Prostate gland (tissue), 2 donors: ENCODE results near the gene ITGAV. TPM values are rescaled to one million over a fixed set of nuclear protein-coding genes. Genes with fewer than 3 reads are reported as not detected.

Experiments used
- DNase-seq: peaks from one replicate; pipeline ENCODE4 v3.0.0-alpha.2; 2019; ENCODE audit warnings: low spot score
- H3K27ac ChIP-seq, 2 donors: fragments of 200-600 bp; sonication (generic); 2 replicates each; pipeline ENCODE4 v1.5.1; 2017 to 2019
- H3K27me3 ChIP-seq: fragments of 200-600 bp; sonication (generic); replicated peaks from 2 replicates; pipeline ENCODE4 v1.5.1; 2019; ENCODE audit not compliant: insufficient read depth
- H3K36me3 ChIP-seq, 2 donors: fragments of 200-600 bp; sonication (generic); 1 replicate in 1 of 2; 2 replicates in 1 of 2; pipeline versions ENCODE4 v1.5.1 to v1.8.1; 2017 to 2019
- H3K4me1 ChIP-seq: fragments of 200-600 bp; sonication (generic); replicated peaks from 2 replicates; pipeline ENCODE4 v1.5.1; 2019
- H3K4me3 ChIP-seq, 2 donors: fragments of 200-600 bp; sonication (generic); 2 replicates each; pipeline ENCODE4 v1.5.1; 2017 to 2019
- H3K9me3 ChIP-seq: fragments of 200-600 bp; sonication (generic); 2 replicates; pipeline ENCODE4 v1.5.1; 2017
- CTCF ChIP-seq, 4 experiments: fragments of 200-600 bp in 2 of 4; fragments of 450-650 bp in 2 of 4; sonication (generic) in 2 of 4; IDR thresholded peaks; 1 replicate in 3 of 4; 2 replicates in 1 of 4; pipeline ENCODE4 v1.5.1; 2016 to 2019; ENCODE audit warnings: antibody characterized with exemption in 4 of 4, mild to moderate bottlenecking in 2 of 4, moderate library complexity in 2 of 4
- POLR2A ChIP-seq: fragments of 450-650 bp; IDR thresholded peaks from one replicate; pipeline ENCODE4 v1.6.1; 2016; ENCODE audit warnings: antibody characterized with exemption, mild to moderate bottlenecking
- POLR2AphosphoS5 ChIP-seq: sonication (generic); formaldehyde crosslinking; IDR thresholded peaks from one replicate; pipeline ENCODE4 v1.6.1; 2017; ENCODE audit warnings: antibody characterized with exemption
- WGBS: methylation state at CpG from one replicate; pipeline ENCODE4 v1.1.5; 2018; 5-methylcytosine and 5-hydroxymethylcytosine counted together
- intact Hi-C: fragments of 100-400 bp; cut with DNase I; formaldehyde crosslinking; loops from one replicate; pipeline ENCODE4 v1.14.2; 2022
- total RNA-seq, 2 donors: library from RNA; depleted of rRNA; stranded (reverse); fragments of >200 nt; gene quantifications; one replicate each; pipeline ENCODE4 v1.1.0, GENCODE V29; 2016

ITGAV gene
- total RNA-seq, 2 donors from 2014 or later, result 47.0 to 84.8 TPM

GRCh38 chr2:186594001-186594722 is 4.3 kb downstream of the ITGAV start:
- Histone ChIP-seq H3K36me3 (no peaks in the 10 kb centered on the region), H3K4me1 (no peaks in the 10 kb centered on the region), H3K27ac (no peak overlapping the region), H3K27me3 (no peaks in the 10 kb centered on the region), H3K4me3 (no peak overlapping the region), H3K9me3 (no peaks in the 10 kb centered on the region)
- WGBS, result 53% methylated on average over 4 of the region's 4 CpGs
- TF ChIP-seq POLR2A (no peak), CTCF (IDR thresholded peaks at IDR 0.05) (no peak), POLR2AphosphoS5 (no peak)
- no peak for DNase-seq
- intact Hi-C loops, result loop anchor here (5.0 kb wide), 1 partner anchor 107 kb away; the partner anchor contains the start of gene ZC3H15

- Histone ChIP-seq H3K27ac (no peak overlapping the region), H3K4me3 (no peak overlapping the region), H3K27me3 (no peaks in the 10 kb centered on the region), H3K36me3 (no peaks in the 10 kb centered on the region), H3K4me1 (no peaks in the 10 kb centered on the region), H3K9me3 (no peaks in the 10 kb centered on the region)
- no peak for TF ChIP-seq CTCF (IDR thresholded peaks at IDR 0.05)
- TF ChIP-seq POLR2A, result no peak
- no peak for TF ChIP-seq POLR2AphosphoS5
- DNase-seq, result no peak
- intact Hi-C loops, result no loop called here
- 33% methylated on average over 2 of the region's 2 CpGs for WGBS
Measured at GRCh38 chr2:186595219-186595618, 5.4 kb downstream of the ITGAV start.

- Histone ChIP-seq H3K4me1 (no peaks in the 10 kb centered on the region), H3K27ac (no peak overlapping the region), H3K4me3 (no peak overlapping the region), H3K36me3 (no peaks in the 10 kb centered on the region), H3K9me3 (no peaks in the 10 kb centered on the region), H3K27me3 (no peaks in the 10 kb centered on the region)
- no peak for DNase-seq
- WGBS, result 80% methylated on average over 3 of the region's 3 CpGs
- TF ChIP-seq CTCF (IDR thresholded peaks at IDR 0.05) (no peak), POLR2AphosphoS5 (no peak), POLR2A (no peak)
- intact Hi-C loops, result no loop called here
Measured at GRCh38 chr2:186599186-186599778, 9.4 kb downstream of the ITGAV start.

GRCh38 chr2:186603286-186603685 is 13.4 kb downstream of the ITGAV start:
- TF ChIP-seq POLR2A (no peak), POLR2AphosphoS5 (no peak), CTCF (IDR thresholded peaks at IDR 0.05) (no peak)
- WGBS, result 79% methylated on average over 1 of the region's 1 CpG
- H3K4me1 ChIP-seq, result no peaks in the 10 kb centered on the region

GRCh38 chr2:186605041-186605440 is 15.2 kb downstream of the ITGAV start:
- no peak overlapping the region for H3K4me3 ChIP-seq
- WGBS, result 54% methylated on average over 3 of the region's 3 CpGs
- intact Hi-C loops, result no loop called here
- no peak overlapping the region for H3K27ac ChIP-seq
- H3K4me1 ChIP-seq, result no peaks in the 10 kb centered on the region
- H3K36me3 ChIP-seq, result no peaks in the 10 kb centered on the region
- no peaks in the 10 kb centered on the region for H3K27me3 ChIP-seq
- H3K9me3 ChIP-seq, result no peaks in the 10 kb centered on the region
- TF ChIP-seq POLR2AphosphoS5, result no peak
- TF ChIP-seq CTCF (IDR thresholded peaks at IDR 0.05), result no peak
- no peak for TF ChIP-seq POLR2A
- no peak for DNase-seq

More at GRCh38 chr2:186603286-186603685, 13.4 kb downstream of the ITGAV start:
- Histone ChIP-seq H3K36me3 (no peaks in the 10 kb centered on the region), H3K27ac (no peak overlapping the region), H3K4me3 (no peak overlapping the region), H3K27me3 (no peaks in the 10 kb centered on the region), H3K9me3 (no peaks in the 10 kb centered on the region)
- intact Hi-C loops, result no loop called here
- no peak for DNase-seq
